ENCODE data around the gene MGAT3.
A peak's percentile ranks its signal among the peaks of the same experiment; 100 is the strongest.

MGAT3 gene

DNA sequence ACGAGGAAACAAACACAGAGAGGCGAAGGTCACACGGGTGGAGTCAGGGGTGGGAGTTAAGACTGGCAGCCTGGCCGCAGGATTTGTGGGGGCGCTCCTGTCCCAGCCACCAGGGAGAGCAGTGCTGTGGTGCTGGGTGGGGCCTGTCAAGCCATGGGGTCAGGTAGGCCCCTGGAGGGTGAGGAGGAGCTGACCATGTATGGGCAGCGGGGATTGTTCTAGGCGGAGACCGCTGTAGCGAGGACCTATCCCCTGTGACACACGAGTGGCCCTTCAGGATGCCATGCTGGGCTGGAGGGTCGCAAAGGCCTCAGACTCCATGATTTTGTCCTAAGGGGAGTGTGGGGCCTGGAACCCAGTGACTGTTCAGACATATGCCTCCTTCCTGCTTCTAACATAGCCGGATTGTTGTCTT, 77.3 kb downstream of the MGAT3 start:
- peak; percentile 47 for DNase-seq

DNA sequence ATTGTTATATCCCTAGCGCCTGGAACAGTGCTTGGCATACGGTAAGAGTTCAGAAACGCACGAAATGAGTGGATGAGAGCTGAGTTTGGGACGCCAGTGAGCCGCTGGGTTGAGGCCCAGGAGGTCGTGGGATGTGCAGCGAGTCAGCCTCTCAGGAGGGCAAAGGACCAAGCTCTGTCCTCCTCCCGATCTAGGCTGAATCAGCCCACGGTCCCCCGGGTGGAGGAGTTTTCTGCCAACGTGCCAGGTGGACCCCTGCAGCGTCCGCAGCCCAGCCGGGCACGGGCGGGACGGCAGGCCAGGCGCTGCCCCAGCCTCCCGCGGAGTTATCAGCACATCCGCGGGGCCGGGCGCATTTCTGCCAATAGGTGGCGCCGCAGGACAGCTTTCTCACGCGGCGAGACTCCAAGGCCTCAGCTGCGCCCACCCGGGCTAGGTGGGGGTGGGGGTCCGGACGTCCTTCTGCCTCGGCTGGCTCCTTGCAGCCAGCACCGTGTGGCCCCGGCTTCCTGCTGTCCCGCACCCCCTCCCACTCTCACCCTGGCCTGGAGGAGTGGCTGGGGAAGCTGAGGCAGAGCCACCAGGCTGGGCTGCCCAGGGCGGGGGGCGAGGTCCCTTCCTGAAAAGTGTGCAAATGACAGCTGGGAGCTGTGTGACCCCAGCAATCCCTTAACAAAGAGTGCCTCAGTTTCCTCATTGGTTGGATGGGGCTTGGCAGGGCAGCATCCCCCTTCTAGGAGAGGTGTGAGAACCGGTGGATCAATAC, 78.0 kb downstream of the MGAT3 start:
- DNase-seq, result peak; percentile 86

DNA sequence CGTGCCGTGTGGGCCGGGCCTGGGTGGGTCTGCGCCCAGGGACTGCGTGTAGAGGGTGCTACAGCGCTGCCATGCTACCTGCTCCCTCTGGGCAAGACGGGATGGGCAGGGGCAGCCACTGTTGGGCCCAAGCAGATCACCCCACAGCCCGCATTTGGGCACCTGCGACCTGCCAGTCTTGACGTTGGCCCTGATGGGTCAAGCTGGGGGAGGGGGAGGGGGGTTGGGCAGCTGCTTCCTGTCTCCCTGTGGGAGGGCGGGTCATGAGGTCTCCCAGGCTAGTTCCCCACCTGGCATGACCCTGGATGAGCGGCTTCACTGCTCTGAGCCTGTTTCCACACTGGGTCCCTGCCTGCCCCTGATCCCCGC, 78.5 kb downstream of the MGAT3 start:
- DNase-seq, result no peak

DNA sequence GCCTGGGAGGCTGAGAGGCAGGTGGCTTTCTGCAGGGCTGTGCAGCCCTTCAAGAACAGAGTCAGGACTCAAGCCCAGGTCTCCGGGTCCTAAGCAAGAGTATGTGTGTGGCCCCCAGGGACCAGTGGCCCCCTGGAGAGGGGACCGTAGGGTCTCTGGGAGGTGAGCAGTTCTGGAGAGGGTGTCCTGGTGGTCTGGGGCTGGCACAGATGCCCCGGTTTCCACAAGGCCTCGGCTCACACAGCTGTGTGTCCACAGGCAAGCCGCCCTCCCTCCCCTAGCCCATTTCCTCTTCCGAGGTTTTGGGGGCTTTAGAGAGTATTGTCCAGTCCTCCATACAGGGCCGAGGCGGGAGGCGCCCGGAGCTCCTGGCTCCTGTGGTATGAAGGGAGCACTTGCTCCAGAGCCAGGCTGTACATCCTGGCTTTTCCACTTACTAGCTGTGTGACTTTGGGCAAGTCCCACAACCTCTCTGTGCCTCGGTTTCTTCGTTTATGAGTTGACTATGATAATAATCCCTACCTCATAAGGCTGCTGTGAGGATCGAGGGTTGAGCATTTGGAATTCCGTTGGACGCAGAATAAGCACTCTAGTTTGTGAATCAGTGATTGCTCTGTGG, 79.1 kb downstream of the MGAT3 start:
- no peak for DNase-seq

DNA sequence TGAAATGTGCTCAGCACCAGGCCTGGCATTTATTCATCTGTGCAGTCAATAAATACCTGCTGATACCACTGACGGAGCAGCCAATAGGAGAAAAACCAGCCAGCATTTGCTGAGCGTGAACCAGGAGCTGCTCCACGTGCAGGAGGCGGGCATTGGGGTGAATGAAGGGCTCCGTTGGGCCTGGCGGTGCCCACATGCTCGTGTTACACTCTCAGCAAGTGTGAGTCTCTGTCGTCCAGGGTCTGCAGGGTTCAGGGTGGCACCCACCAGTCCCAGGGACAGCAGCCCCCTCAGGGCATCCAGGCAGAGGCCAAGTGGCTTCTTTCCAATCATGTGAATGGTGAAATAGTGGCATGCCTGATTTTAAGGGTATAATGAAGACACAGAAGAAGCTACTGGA, 79.9 kb downstream of the MGAT3 start:
- DNase-seq, result no peak

DNA sequence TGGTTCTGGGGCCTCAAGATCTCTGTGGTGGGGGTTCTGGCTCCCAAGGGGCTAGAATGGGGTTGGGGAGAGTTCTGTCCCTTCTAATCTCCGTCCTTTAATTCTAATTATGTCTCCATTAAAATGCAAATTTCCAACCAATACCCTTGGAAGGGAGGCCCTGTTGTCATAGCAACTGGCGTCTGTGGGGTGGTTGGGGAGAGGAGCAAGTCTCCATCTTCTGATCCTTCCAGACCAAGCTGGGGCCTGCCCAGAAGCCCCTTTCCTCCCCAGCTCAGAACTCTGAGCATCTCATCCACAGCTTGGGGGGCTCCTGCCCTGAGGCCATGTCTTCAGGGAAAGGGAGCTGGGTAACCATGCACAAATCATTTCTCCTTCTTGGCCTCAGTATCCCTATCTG, 81.2 kb downstream of the MGAT3 start:
- DNase-seq, result no peak

Measured in left hindlimb (tissue), 1 donor.